ENCODE results near the gene KDM3B.
"Not testable (repeated sequence)": the region's sequence is repeated elsewhere in the genome, so short reads cannot be mapped to it uniquely, and the experiment has no call there.

The KDM3B gene

GRCh38 chr5:138466900-138467710 lies 114.6 kb downstream of the KDM3B start:
- no peak for DNase-seq (ENCODE audit: low spot score)

GRCh38 chr5:138467711-138468132 lies 115.2 kb downstream of the KDM3B start:
- no peak for DNase-seq (ENCODE audit: low spot score)

GRCh38 chr5:138468133-138468965 lies 115.9 kb downstream of the KDM3B start:
- no peak for DNase-seq (ENCODE audit: low spot score)

GRCh38 chr5:138468966-138469539 lies 116.6 kb downstream of the KDM3B start:
- no peak for DNase-seq (ENCODE audit: low spot score)

DNA sequence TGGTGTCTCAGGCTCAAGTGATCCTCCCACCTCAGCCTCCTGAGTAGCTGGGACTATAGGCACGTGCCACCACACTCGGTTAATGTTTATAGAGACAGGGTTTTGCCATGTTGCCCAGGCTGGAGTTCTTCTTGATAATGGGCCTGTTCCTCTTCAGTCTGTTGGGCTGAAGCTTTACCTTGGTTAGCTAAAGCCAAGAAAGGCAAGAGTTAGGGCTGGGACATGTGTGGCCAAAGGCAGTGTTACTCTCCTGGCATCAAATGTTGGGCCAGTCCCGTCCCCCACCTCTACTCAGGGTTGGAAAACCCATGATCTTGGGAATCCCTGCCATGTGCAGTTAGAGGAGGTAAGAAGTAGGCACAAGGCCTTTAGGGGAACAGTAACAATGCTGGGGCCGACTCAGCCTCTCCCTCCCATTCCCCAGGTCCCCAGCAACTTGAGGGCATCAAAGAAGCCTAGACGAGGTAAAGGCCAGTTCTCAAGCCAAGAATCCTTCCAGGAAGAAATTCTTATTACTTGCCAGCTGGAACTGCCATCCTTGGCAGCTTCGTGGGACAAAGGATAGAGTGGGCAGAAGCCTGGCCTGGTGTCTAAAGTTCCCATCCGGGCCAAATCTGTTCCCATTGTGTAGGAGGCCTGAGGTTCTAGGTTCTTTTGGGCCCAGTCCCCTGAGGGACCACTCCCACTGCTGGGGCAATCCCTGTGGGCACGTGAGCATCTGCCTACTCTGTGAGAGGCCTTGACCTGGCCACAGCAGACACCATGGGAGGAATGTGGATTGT lies 117.2 kb downstream of the KDM3B start:
- no peak for DNase-seq (ENCODE audit: low spot score)

GRCh38 chr5:138470322-138471051 lies 118.0 kb downstream of the KDM3B start:
- DNase-seq (ENCODE audit: low spot score) = no peak

DNA sequence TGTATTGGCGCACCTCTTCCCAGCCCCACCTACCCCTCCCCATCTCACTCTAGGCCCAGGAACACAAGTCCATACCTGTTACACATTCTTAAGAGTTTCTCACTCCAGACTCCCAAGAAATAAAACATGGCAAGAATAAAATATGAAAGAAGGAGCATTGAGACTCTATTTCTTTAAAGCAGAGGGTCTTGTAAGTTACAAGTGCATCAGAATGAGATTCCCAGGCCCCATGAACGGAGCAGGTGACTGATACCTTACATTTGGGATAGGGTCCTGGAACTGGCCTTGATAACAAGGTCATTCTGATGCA lies 118.5 kb downstream of the KDM3B start:
- no peak for DNase-seq (ENCODE audit: low spot score)

GRCh38 chr5:138472353-138472752 lies 119.9 kb downstream of the KDM3B start:
- no peak for DNase-seq (ENCODE audit: low spot score)

- DNase-seq (ENCODE audit: low spot score) = not testable (repeated sequence)
These were observed 120.7 kb downstream of the KDM3B start for GRCh38 chr5:138473151-138473550.

DNA sequence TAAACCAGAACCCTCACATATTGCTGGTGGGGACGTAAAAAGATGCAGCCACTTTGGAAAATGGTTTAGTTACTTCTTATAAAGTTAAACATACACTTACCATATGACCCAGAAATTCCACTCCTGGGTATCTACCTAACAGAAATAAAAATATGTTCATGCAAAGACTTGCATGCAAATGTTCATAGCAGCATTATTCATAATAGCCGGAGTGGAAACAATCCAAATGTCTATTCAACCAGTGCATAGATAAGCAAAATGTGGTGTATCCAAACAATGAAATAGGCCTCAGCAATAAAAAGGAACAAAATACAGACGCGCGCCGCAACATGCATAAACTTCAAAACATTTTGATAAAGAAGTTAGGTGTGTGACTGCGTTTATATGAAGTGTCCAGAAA lies 124.4 kb downstream of the KDM3B start:
- no peak for DNase-seq (ENCODE audit: low spot score)

- DNase-seq (ENCODE audit: low spot score) = no peak
These were observed 130.2 kb downstream of the KDM3B start for GRCh38 chr5:138482638-138483037.

Data from HuH-7 (cell line).